Hepatocyte (in vitro differentiated cells): ENCODE results near the gene ARMC3.

Experiments used
- EZH2 ChIP-seq: fragments of 200-600 bp; sonication (generic); IDR thresholded peaks from 2 replicates; pipeline ENCODE4 v1.6.1; 2016; ENCODE audit warnings: antibody characterized with exemption, mild to moderate bottlenecking, borderline replicate concordance
- TF ChIP-seq, protein P1 (sequence below): fragments of 200-600 bp; sonication (generic); IDR thresholded peaks from 2 replicates; pipeline ENCODE4 v1.5.1; 2016; ENCODE audit warnings: antibody characterized with exemption, mild to moderate bottlenecking; ENCODE audit not compliant: poor library complexity

GRCh38 chr10:23056186-23056579 lies 128.3 kb downstream of the ARMC3 start:
- TF ChIP-seq, protein P1, sequence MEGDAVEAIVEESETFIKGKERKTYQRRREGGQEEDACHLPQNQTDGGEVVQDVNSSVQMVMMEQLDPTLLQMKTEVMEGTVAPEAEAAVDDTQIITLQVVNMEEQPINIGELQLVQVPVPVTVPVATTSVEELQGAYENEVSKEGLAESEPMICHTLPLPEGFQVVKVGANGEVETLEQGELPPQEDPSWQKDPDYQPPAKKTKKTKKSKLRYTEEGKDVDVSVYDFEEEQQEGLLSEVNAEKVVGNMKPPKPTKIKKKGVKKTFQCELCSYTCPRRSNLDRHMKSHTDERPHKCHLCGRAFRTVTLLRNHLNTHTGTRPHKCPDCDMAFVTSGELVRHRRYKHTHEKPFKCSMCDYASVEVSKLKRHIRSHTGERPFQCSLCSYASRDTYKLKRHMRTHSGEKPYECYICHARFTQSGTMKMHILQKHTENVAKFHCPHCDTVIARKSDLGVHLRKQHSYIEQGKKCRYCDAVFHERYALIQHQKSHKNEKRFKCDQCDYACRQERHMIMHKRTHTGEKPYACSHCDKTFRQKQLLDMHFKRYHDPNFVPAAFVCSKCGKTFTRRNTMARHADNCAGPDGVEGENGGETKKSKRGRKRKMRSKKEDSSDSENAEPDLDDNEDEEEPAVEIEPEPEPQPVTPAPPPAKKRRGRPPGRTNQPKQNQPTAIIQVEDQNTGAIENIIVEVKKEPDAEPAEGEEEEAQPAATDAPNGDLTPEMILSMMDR, result no peak
- TF ChIP-seq EZH2, result no peak
